ENCODE measurements around the gene LSM4. TPM values are rescaled to one million over a fixed set of nuclear protein-coding genes. Genes with fewer than 3 reads are reported as not detected.

LSM4 gene
- total RNA-seq, 1 donor from 2014 or later: 94.8 TPM

- DNase-seq: no peak
- no peaks in the 10 kb centered on the region for H3K36me3 ChIP-seq
These were observed 55.8 kb downstream of the LSM4 start for GRCh38 chr19:18266771-18267686.

DNA sequence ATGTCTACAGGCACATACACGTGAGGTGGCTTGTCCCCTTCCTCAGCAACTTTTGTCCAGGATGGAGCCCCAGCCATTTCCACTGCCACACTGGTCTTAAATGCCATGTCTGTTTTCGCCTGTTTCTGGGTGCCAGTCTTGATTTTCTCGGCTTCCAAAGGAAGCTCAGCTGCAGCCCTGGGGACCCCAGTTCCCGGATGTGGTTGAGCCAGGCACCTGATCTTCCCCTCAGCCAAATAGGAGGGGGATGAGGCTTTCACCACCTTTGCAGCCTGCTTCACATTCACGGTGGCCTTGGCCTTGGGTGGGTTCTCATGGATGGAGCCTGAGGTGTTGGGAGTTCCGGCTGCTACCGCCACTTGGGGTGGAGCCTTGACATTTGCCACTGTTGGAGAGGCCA is 57.3 kb downstream of the LSM4 start:
- Histone ChIP-seq H3K36me3 (no peaks in the 10 kb centered on the region), H3K4me3 (no peak overlapping the region), H3K27ac (replicated peaks) (no peak overlapping the region), H3K27me3 (ENCODE audit: low read depth) (no peaks in the 10 kb centered on the region), H3K4me1 (no peaks in the 10 kb centered on the region), H3K9me3 (replicated peaks) (no peaks in the 10 kb centered on the region)
- DNase-seq: no peak
- intact Hi-C loops (cut with micrococcal nuclease): no loop called here
- TF ChIP-seq CTCF (IDR thresholded peaks at IDR 0.05; ENCODE audit: borderline replicate concordance): no peak

More at GRCh38 chr19:18266771-18267686, 55.8 kb downstream of the LSM4 start:
- H3K27ac ChIP-seq (replicated peaks): no peak overlapping the region
- intact Hi-C loops (cut with micrococcal nuclease): no loop called here
- no peaks in the 10 kb centered on the region for H3K27me3 ChIP-seq (ENCODE audit: low read depth)
- no peak overlapping the region for H3K4me3 ChIP-seq
- TF ChIP-seq CTCF (IDR thresholded peaks at IDR 0.05; ENCODE audit: borderline replicate concordance): no peak
- H3K9me3 ChIP-seq (replicated peaks): no peaks in the 10 kb centered on the region
- H3K4me1 ChIP-seq: no peaks in the 10 kb centered on the region

DNA sequence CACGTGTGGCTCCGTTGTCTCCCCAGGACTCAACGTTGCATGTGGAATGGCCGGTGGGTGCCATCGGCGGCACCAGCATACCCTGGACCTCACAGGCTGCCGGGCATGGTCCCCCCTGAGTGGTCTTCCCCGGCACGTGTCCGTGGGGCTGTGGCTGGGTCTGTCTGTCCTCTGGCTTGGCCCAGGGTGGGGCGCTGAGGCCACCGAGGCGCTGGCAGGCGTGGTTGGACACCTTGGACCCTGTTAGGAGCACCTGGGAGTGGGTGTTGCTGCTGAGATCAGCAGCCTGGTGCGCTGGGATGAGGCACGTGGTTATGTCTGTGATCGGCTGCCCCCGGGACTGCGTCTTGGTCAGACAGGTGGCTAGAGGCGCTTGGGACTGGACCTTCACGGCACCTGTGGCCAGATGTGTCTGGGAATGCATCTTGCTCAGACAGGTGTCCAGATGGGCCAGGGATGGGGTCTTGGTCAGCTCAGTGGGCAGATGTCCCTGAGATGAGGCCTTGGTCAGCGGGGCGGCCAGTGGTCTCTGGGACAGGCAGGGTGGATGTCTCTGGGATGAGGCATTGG is 57.8 kb downstream of the LSM4 start:
- no peak for DNase-seq
- H3K4me3 ChIP-seq: no peak overlapping the region
- H3K27ac ChIP-seq (replicated peaks): no peak overlapping the region
- no peaks in the 10 kb centered on the region for H3K27me3 ChIP-seq (ENCODE audit: low read depth)
- H3K4me1 ChIP-seq: no peaks in the 10 kb centered on the region
- intact Hi-C loops (cut with micrococcal nuclease): no loop called here
- no peaks in the 10 kb centered on the region for H3K36me3 ChIP-seq
- TF ChIP-seq CTCF (IDR thresholded peaks at IDR 0.05; ENCODE audit: borderline replicate concordance): no peak
- H3K9me3 ChIP-seq (replicated peaks): no peaks in the 10 kb centered on the region

DNA sequence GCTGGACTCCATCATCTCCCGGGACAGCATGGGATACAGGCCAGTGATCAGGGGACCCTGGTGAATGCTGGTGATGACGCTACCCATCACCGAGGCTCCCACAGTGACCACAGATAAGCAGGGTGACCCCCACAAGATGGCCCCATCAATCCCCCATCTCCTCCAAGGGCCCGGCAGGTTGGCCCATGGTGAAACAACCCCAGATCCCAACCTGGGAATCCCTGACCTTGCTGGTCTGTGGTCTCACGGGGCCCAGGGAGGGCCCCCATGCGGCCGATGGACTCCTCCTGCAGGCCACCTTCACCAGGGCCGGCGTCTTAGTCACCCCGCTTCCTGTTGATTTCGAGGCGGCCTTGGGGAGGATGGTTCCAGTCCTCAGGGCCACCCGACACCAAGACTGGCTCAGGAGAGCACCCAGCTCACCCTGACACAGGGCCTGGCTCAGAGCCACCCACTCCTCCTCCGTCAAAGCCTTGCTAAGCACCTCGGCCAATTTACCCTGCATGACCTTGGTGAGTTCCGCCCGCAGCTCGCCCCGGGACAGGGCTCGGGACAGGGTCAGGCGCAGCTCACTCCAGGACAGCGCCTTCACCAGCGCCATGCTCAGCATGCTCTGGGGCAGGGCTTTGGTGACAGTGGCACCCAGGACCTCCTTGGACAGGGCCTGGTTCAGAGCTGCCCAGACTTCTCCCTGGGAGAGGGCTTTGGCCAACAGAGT is 58.6 kb downstream of the LSM4 start:
- H3K27ac ChIP-seq (replicated peaks): no peak overlapping the region
- no peak for DNase-seq
- no peaks in the 10 kb centered on the region for H3K27me3 ChIP-seq (ENCODE audit: low read depth)
- H3K9me3 ChIP-seq (replicated peaks): no peaks in the 10 kb centered on the region
- H3K4me1 ChIP-seq: no peaks in the 10 kb centered on the region
- H3K36me3 ChIP-seq: no peaks in the 10 kb centered on the region
- H3K4me3 ChIP-seq: no peak overlapping the region
- intact Hi-C loops (cut with micrococcal nuclease): no loop called here
- no peak for TF ChIP-seq CTCF (IDR thresholded peaks at IDR 0.05; ENCODE audit: borderline replicate concordance)

- H3K4me1 ChIP-seq: no peaks in the 10 kb centered on the region
- TF ChIP-seq CTCF (IDR thresholded peaks at IDR 0.05; ENCODE audit: borderline replicate concordance): no peak
- intact Hi-C loops (cut with micrococcal nuclease): no loop called here
- H3K27me3 ChIP-seq (ENCODE audit: low read depth): no peaks in the 10 kb centered on the region
- no peak overlapping the region for H3K4me3 ChIP-seq
- H3K36me3 ChIP-seq: no peaks in the 10 kb centered on the region
- no peak overlapping the region for H3K27ac ChIP-seq (replicated peaks)
- no peak for DNase-seq
- no peaks in the 10 kb centered on the region for H3K9me3 ChIP-seq (replicated peaks)
These were observed 59.3 kb downstream of the LSM4 start for GRCh38 chr19:18263324-18264136.

Data from left ventricle myocardium inferior (tissue), 1 donor.